ENCODE data around the gene LRRC27.

The LRRC27 gene

DNA sequence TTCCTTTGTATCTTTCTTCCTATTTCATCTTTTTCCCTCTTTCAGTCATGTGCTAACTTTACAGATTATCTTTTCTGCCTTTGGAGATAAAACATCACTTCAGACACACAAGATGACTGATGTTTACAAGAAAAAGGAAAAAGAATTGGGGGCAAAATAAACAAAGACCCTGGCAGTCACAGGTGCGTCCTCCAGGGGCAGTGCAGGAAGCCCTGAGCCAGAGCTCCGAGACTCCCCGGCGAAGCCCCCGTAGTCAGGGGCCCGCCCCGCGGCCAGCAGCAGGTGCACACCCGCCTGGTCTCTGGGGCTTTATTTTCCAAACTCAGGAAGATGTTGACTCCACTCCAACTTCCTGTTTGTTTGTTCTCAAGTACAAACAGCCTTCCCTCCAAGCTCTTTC lies 34.5 kb upstream of the LRRC27 start:
- no peak overlapping the region for H3K4me2 ChIP-seq (ENCODE audit: low read length)
- no peaks in the 10 kb centered on the region for H3K79me2 ChIP-seq (ENCODE audit: insufficient read depth, low read length)
- H4K20me1 ChIP-seq (ENCODE audit: insufficient read depth, low read length), result no peaks in the 10 kb centered on the region
- no peak overlapping the region for H3K27ac ChIP-seq (ENCODE audit: low read depth, low read length, poor library complexity, severe bottlenecking)
- no peaks in the 10 kb centered on the region for H3K9me3 ChIP-seq (ENCODE audit: low read length)
- H3K4me3 ChIP-seq (ENCODE audit: low read depth, low read length, poor library complexity, severe bottlenecking), result no peak overlapping the region
- no peak overlapping the region for H3K9ac ChIP-seq (ENCODE audit: low read length)
- no peaks in the 10 kb centered on the region for H3F3A ChIP-seq (ENCODE audit: insufficient read depth, low read length)
- no peaks in the 10 kb centered on the region for H3K4me1 ChIP-seq (ENCODE audit: insufficient read depth, low read length, severe bottlenecking)
- H3K9me2 ChIP-seq (ENCODE audit: low read depth, low read length), result no peaks in the 10 kb centered on the region
- H2AFZ ChIP-seq (ENCODE audit: low read length), result no peak overlapping the region
- TF ChIP-seq, protein P1, sequence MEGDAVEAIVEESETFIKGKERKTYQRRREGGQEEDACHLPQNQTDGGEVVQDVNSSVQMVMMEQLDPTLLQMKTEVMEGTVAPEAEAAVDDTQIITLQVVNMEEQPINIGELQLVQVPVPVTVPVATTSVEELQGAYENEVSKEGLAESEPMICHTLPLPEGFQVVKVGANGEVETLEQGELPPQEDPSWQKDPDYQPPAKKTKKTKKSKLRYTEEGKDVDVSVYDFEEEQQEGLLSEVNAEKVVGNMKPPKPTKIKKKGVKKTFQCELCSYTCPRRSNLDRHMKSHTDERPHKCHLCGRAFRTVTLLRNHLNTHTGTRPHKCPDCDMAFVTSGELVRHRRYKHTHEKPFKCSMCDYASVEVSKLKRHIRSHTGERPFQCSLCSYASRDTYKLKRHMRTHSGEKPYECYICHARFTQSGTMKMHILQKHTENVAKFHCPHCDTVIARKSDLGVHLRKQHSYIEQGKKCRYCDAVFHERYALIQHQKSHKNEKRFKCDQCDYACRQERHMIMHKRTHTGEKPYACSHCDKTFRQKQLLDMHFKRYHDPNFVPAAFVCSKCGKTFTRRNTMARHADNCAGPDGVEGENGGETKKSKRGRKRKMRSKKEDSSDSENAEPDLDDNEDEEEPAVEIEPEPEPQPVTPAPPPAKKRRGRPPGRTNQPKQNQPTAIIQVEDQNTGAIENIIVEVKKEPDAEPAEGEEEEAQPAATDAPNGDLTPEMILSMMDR (IDR thresholded peaks at IDR 0.05; ENCODE audit: low read length), result no peak
- TF ChIP-seq EZH2 (IDR thresholded peaks at IDR 0.05; ENCODE audit: borderline replicate concordance, low read length), result no peak
- no peaks in the 10 kb centered on the region for H3K27me3 ChIP-seq (ENCODE audit: insufficient read depth, low read length)
- no peaks in the 10 kb centered on the region for H3K36me3 ChIP-seq (ENCODE audit: insufficient read depth, low read length)

DNA sequence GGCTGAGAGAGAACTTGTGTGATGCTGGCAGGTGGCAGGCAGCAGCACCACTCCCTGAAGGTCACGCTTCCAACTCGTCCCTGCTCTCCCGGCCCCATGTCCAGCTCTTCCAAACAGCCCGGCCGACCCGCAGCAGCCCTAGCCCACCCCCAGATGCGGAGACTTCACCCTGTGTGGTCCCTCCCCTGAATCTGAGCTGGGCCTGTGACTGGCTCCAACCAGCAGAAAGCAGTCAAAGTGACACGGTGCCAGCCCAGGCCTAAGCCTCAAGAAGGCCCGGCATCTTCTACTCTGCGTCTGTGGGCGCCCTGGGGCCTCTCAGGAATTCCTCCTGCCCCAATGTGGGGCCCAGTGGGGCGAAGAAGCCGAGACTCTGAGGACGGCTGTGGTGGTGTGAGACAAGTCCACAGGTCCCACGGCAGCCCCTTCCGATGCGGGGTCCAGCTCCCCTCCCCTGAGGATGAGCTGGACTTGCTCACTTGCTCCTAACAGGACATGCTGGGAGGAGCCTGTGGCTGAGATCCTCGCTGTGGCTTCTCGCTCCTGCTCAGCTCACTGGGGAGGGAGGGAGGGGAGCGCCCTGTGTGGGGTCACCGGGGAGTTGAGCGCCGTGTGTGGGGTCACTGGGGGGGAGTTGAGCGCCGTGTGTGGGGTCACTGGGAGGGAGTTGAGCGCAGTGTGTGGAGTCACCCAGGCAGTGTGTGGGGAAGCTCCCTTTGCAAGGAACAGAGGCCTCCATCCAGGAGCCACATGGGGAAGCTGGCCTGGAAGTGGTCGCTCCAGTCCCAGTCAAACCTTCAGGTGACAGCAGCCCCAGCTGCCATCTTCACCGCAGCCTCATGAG lies 33.7 kb upstream of the LRRC27 start:
- Histone ChIP-seq H2AFZ (ENCODE audit: low read length) (no peak overlapping the region), H3K9me2 (ENCODE audit: low read depth, low read length) (no peaks in the 10 kb centered on the region), H3F3A (ENCODE audit: insufficient read depth, low read length) (no peaks in the 10 kb centered on the region), H3K9me3 (ENCODE audit: low read length) (no peaks in the 10 kb centered on the region), H3K36me3 (ENCODE audit: insufficient read depth, low read length) (no peaks in the 10 kb centered on the region), H3K79me2 (ENCODE audit: insufficient read depth, low read length) (no peaks in the 10 kb centered on the region), H3K4me3 (ENCODE audit: low read depth, low read length, poor library complexity, severe bottlenecking) (no peak overlapping the region), H4K20me1 (ENCODE audit: insufficient read depth, low read length) (no peaks in the 10 kb centered on the region), H3K4me2 (ENCODE audit: low read length) (no peak overlapping the region), H3K9ac (ENCODE audit: low read length) (no peak overlapping the region), H3K4me1 (ENCODE audit: insufficient read depth, low read length, severe bottlenecking) (no peaks in the 10 kb centered on the region), H3K27ac (ENCODE audit: low read depth, low read length, poor library complexity, severe bottlenecking) (no peak overlapping the region), H3K27me3 (ENCODE audit: insufficient read depth, low read length) (no peaks in the 10 kb centered on the region)
- no peak for TF ChIP-seq EZH2 (IDR thresholded peaks at IDR 0.05; ENCODE audit: borderline replicate concordance, low read length)
- TF ChIP-seq, protein P1 (IDR thresholded peaks at IDR 0.05; ENCODE audit: low read length), result no peak

DNA sequence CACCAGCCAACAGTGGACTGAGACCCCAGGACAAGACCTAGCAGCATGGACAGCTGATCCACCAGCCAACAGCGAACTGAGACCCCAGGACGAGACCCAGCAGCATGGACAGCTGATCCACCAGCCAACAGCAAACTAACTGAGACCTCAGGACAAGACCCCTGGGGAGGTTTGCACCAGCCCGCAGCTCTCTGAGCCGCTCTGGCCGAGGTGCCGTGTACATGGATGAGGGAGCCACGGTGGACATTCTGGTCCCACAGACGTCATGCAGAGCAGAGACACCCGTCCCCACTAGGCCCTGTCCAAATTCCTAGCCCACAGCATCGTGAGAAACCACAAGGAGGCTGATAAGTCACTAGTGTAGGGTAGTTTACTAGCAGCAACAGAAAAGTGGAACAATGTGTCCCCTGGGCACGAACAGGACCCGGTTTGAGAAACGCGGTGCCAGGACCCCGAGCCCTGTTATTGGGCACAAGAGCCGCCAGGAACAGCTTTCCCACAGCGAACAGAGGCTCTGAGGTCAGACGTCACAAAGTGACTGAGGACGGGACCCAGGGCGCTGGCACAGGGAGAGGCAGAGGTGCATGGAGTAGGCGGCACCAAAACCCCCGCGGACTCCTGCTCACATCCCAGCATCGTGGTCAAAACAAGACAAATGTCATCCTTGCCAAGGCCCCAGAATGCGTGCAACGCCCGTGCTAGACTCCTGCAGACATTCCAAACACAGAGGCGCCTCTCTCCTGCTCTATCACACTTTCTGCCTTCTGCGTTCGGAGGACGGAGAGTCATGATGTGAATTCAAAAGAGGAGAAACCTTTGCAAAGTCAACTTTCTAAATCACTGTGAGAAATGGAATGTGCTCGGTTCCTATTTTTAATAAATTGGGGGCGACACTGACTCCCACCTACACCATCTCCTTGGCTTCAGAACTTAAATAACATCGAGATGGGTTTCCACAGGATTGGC lies 32.3 kb upstream of the LRRC27 start:
- no peaks in the 10 kb centered on the region for H3K9me2 ChIP-seq (ENCODE audit: low read depth, low read length)
- no peaks in the 10 kb centered on the region for H3K4me1 ChIP-seq (ENCODE audit: insufficient read depth, low read length, severe bottlenecking)
- no peaks in the 10 kb centered on the region for H3F3A ChIP-seq (ENCODE audit: insufficient read depth, low read length)
- H3K4me2 ChIP-seq (ENCODE audit: low read length), result no peak overlapping the region
- no peaks in the 10 kb centered on the region for H3K27me3 ChIP-seq (ENCODE audit: insufficient read depth, low read length)
- TF ChIP-seq, protein P1 (IDR thresholded peaks at IDR 0.05; ENCODE audit: low read length), result no peak
- TF ChIP-seq EZH2 (IDR thresholded peaks at IDR 0.05; ENCODE audit: borderline replicate concordance, low read length), result no peak
- no peak overlapping the region for H3K4me3 ChIP-seq (ENCODE audit: low read depth, low read length, poor library complexity, severe bottlenecking)
- no peaks in the 10 kb centered on the region for H3K36me3 ChIP-seq (ENCODE audit: insufficient read depth, low read length)
- H3K9me3 ChIP-seq (ENCODE audit: low read length), result no peaks in the 10 kb centered on the region
- H2AFZ ChIP-seq (ENCODE audit: low read length), result no peak overlapping the region
- no peaks in the 10 kb centered on the region for H3K79me2 ChIP-seq (ENCODE audit: insufficient read depth, low read length)
- no peak overlapping the region for H3K27ac ChIP-seq (ENCODE audit: low read depth, low read length, poor library complexity, severe bottlenecking)
- no peaks in the 10 kb centered on the region for H4K20me1 ChIP-seq (ENCODE audit: insufficient read depth, low read length)
- H3K9ac ChIP-seq (ENCODE audit: low read length), result no peak overlapping the region

Measured in OCI-LY1 (cell line).